Common myeloid progenitor, CD34-positive (primary cell): ENCODE measurements around the gene APOB.

ENCODE experiments used
- CTCF ChIA-PET: fragments of 350-600 bp; sonication (Branson Sonifier 250); formaldehyde crosslinking; loops from one replicate; lab custom pipeline; 2021; ENCODE audit warnings: antibody characterized with exemption; lab: Charles Lee
- POLR2A ChIA-PET: fragments of 350-600 bp; sonication (Branson Sonifier 250); formaldehyde crosslinking; loops from one replicate; lab custom pipeline; 2021; ENCODE audit warnings: antibody characterized with exemption; lab: Charles Lee
- DNase-seq, 3 donors: peaks; one replicate each; pipeline versions ENCODE4 v3.0.0 to v3.0.0-alpha.2; 2013
- H3K27ac ChIP-seq, 2 experiments: 1 replicate in 1 of 2; 2 replicates in 1 of 2; pipeline ENCODE4 v1.7.0; 2013; ENCODE audit warnings: inconsistent platforms in 2 of 2, low read length in 2 of 2, mild to moderate bottlenecking in 2 of 2, low read depth in 1 of 2, moderate library complexity in 1 of 2; ENCODE audit not compliant: severe bottlenecking in 2 of 2, insufficient read depth in 1 of 2, poor library complexity in 1 of 2
- H3K27me3 ChIP-seq, 5 experiments: replicated peaks in 2 of 5; 1 replicate in 3 of 5; 2 replicates in 2 of 5; pipeline versions ENCODE4 v1.6.1 to v1.7.0; 2013; ENCODE audit warnings: low read length in 4 of 5, mild to moderate bottlenecking in 2 of 5, moderate library complexity in 2 of 5, inconsistent platforms in 1 of 5; ENCODE audit not compliant: insufficient read depth in 5 of 5, control insufficient read depth in 4 of 5
- H3K36me3 ChIP-seq, 4 experiments: 1 replicate in 2 of 4; 2 replicates in 2 of 4; pipeline versions ENCODE4 v1.6.1 to v1.7.0; 2013; ENCODE audit warnings: low read length in 3 of 4, control low read depth in 1 of 4, mild to moderate bottlenecking in 1 of 4; ENCODE audit not compliant: control insufficient read depth in 4 of 4, insufficient read depth in 4 of 4
- H3K4me1 ChIP-seq, 4 experiments: 1 replicate in 3 of 4; 2 replicates in 1 of 4; pipeline versions ENCODE4 v1.6.1 to v1.7.1; 2013; ENCODE audit warnings: low read length in 3 of 4, mild to moderate bottlenecking in 3 of 4, control low read depth in 1 of 4, inconsistent platforms in 1 of 4, moderate library complexity in 1 of 4; ENCODE audit not compliant: control insufficient read depth in 4 of 4, insufficient read depth in 4 of 4; ENCODE audit errors: control extremely low read depth in 1 of 4
- H3K4me3 ChIP-seq, 7 experiments: 1 replicate in 4 of 7; 2 replicates in 3 of 7; pipeline versions ENCODE4 v1.5.1 to v1.7.0; 2013; ENCODE audit warnings: mild to moderate bottlenecking in 7 of 7, low read length in 6 of 7, moderate library complexity in 6 of 7, inconsistent platforms in 2 of 7, low read depth in 2 of 7, control low read depth in 1 of 7; ENCODE audit not compliant: insufficient read depth in 4 of 7, control insufficient read depth in 1 of 7; ENCODE audit errors: extremely low read depth in 1 of 7
- H3K9me3 ChIP-seq, 5 experiments: 1 replicate in 4 of 5; 2 replicates in 1 of 5; pipeline versions ENCODE4 v1.6.1 to v1.7.1; 2013; ENCODE audit warnings: low read length in 4 of 5, mild to moderate bottlenecking in 2 of 5, inconsistent platforms in 1 of 5, low read depth in 1 of 5, moderate library complexity in 1 of 5; ENCODE audit not compliant: control insufficient read depth in 4 of 5, insufficient read depth in 2 of 5; ENCODE audit errors: control extremely low read depth in 1 of 5
- WGBS: methylation state at CpG from one replicate; pipeline ENCODE4 v1.1.5; 2013; ENCODE audit not compliant: insufficient coverage; 5-methylcytosine and 5-hydroxymethylcytosine counted together

Gene APOB

GRCh38 chr2:21009662-21010225 is 34.1 kb downstream of the APOB start:
- no peaks in the 10 kb centered on the region for H3K36me3 ChIP-seq
- H3K4me3 ChIP-seq = no peak overlapping the region
- ChIA-PET CTCF (interaction anchor here (1.0 kb wide), 1 partner anchor 348 kb away, joined by 3 read pairs; no protein-coding TSS in a partner anchor), POLR2A (no interaction called here)
- H3K27ac ChIP-seq = no peak overlapping the region
- no peaks in the 10 kb centered on the region for H3K4me1 ChIP-seq
- 100% methylated on average over 1 of the region's 2 CpGs for WGBS
- no peak for DNase-seq
- no peaks in the 10 kb centered on the region for H3K9me3 ChIP-seq
- H3K27me3 ChIP-seq = peaks cover 0 to 5% (median 2%) of the 10 kb centered on the region in 5 experiments

- no peaks in the 10 kb centered on the region for H3K9me3 ChIP-seq
- no peak overlapping the region for H3K4me3 ChIP-seq
- ChIA-PET CTCF (interaction anchor here (1.0 kb wide), 1 partner anchor 347 kb away, joined by 3 read pairs; no protein-coding TSS in a partner anchor), POLR2A (no interaction called here)
- WGBS = 96% methylated on average over 5 of the region's 7 CpGs
- H3K36me3 ChIP-seq = no peaks in the 10 kb centered on the region
- no peak for DNase-seq
- peaks cover 0 to 5% (median 3%) of the 10 kb centered on the region in 5 experiments for H3K27me3 ChIP-seq
- H3K27ac ChIP-seq = no peak overlapping the region
- H3K4me1 ChIP-seq = no peaks in the 10 kb centered on the region
Measured at GRCh38 chr2:21008790-21009661, 34.8 kb downstream of the APOB start.

- no peaks in the 10 kb centered on the region for H3K4me1 ChIP-seq
- 87% methylated on average over 3 of the region's 9 CpGs for WGBS
Measured at GRCh38 chr2:21008014-21008789, 35.7 kb downstream of the APOB start.

GRCh38 chr2:21007129-21008013 is 36.5 kb downstream of the APOB start:
- 85% methylated on average over 4 of the region's 8 CpGs for WGBS
- no peak overlapping the region for H3K27ac ChIP-seq
- no peaks in the 10 kb centered on the region for H3K9me3 ChIP-seq
- H3K27me3 ChIP-seq = peaks cover 0 to 5% (median 0%) of the 10 kb centered on the region in 5 experiments
- ChIA-PET POLR2A (no interaction called here), CTCF (no interaction called here)
- no peaks in the 10 kb centered on the region for H3K4me1 ChIP-seq
- H3K4me3 ChIP-seq = no peak overlapping the region
- no peaks in the 10 kb centered on the region for H3K36me3 ChIP-seq
- DNase-seq = no peak

More at GRCh38 chr2:21008014-21008789, 35.7 kb downstream of the APOB start:
- Histone ChIP-seq H3K4me3 (no peak overlapping the region), H3K9me3 (no peaks in the 10 kb centered on the region), H3K27ac (no peak overlapping the region), H3K27me3 (peaks cover 0 to 5% (median 2%) of the 10 kb centered on the region in 5 experiments), H3K36me3 (no peaks in the 10 kb centered on the region)
- DNase-seq = no peak
- POLR2A ChIA-PET = no interaction called here
- CTCF ChIA-PET = no interaction called here

GRCh38 chr2:21006423-21007128 is 37.3 kb downstream of the APOB start:
- peaks cover 0 to 5% (median 0%) of the 10 kb centered on the region in 5 experiments for H3K27me3 ChIP-seq

GRCh38 chr2:21005700-21006422 is 38.0 kb downstream of the APOB start:
- Histone ChIP-seq H3K4me3 (no peak overlapping the region), H3K36me3 (no peaks in the 10 kb centered on the region), H3K27ac (no peak overlapping the region), H3K4me1 (no peaks in the 10 kb centered on the region), H3K27me3 (peaks cover 0 to 5% (median 0%) of the 10 kb centered on the region in 5 experiments), H3K9me3 (no peaks in the 10 kb centered on the region)
- WGBS = 99% methylated on average over 9 of the region's 9 CpGs
- CTCF ChIA-PET = no interaction called here
- DNase-seq = no peak
- POLR2A ChIA-PET = no interaction called here

More at GRCh38 chr2:21006423-21007128, 37.3 kb downstream of the APOB start:
- Histone ChIP-seq H3K4me1 (no peaks in the 10 kb centered on the region), H3K36me3 (no peaks in the 10 kb centered on the region), H3K4me3 (no peak overlapping the region), H3K9me3 (no peaks in the 10 kb centered on the region), H3K27ac (no peak overlapping the region)
- WGBS = 90% methylated on average over 6 of the region's 6 CpGs
- DNase-seq = no peak
- ChIA-PET CTCF (no interaction called here), POLR2A (no interaction called here)
